SK-N-SH treated with all-trans-retinoic acid at 6 μM for 48 hours (cell line): ENCODE data around the gene EPB41L1.

Source experiments
- PATZ1 ChIP-seq: fragments of 250-450 bp; sonication (Bioruptor Pico); IDR thresholded peaks from 2 replicates; pipeline ENCODE4 v1.8.0; 2020; ENCODE audit warnings: mild to moderate bottlenecking, moderate library complexity, borderline replicate concordance
- SNAI2 ChIP-seq: fragments of 250-450 bp; sonication (Bioruptor Pico); IDR thresholded peaks from 2 replicates; pipeline ENCODE4 v1.5.0; 2020; ENCODE audit warnings: mild to moderate bottlenecking, moderate library complexity

GRCh38 chr20:36135821-36136220 lies 18.7 kb upstream of the EPB41L1 start:
- TF ChIP-seq PATZ1 = no peak
- TF ChIP-seq SNAI2 (CRISPR knock-in tag) = no peak
